Measurements from ENCODE around the gene PEAK1. TPM values are rescaled to one million over a fixed set of nuclear protein-coding genes. Genes with fewer than 3 reads are reported as not detected.

The PEAK1 gene
- total and polyA plus RNA-seq, 9 of the 15 experiments (the other 6 are each of a cell fraction or from before 2014, with no cell fraction given): 0.99 to 22.4 (median 10.8) TPM

DNA sequence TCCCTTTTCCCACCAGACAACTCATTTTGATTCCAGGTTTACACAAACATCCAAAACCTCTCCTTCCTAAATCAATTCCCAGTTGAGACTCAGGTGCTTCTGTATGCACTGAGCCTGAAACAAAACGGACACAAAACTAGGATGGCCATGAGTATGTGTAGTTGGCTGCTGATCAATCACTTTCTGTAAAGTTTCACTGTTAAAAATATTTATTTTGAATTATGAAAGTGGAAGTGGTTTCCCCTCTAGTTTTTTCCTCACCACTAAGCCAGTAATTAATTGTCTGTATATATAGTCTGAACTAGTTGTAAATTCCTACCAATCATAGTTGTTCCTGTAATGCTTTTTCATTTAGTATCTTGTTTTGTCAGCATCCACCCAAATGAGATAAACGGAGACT is 297.3 kb downstream of the PEAK1 start (continued):
- no peak for TF ChIP-seq NONO (IDR thresholded peaks at IDR 0.05; ENCODE audit: low read depth in 2 of 2, low read length in 1 of 2)
- TF ChIP-seq, protein P1, sequence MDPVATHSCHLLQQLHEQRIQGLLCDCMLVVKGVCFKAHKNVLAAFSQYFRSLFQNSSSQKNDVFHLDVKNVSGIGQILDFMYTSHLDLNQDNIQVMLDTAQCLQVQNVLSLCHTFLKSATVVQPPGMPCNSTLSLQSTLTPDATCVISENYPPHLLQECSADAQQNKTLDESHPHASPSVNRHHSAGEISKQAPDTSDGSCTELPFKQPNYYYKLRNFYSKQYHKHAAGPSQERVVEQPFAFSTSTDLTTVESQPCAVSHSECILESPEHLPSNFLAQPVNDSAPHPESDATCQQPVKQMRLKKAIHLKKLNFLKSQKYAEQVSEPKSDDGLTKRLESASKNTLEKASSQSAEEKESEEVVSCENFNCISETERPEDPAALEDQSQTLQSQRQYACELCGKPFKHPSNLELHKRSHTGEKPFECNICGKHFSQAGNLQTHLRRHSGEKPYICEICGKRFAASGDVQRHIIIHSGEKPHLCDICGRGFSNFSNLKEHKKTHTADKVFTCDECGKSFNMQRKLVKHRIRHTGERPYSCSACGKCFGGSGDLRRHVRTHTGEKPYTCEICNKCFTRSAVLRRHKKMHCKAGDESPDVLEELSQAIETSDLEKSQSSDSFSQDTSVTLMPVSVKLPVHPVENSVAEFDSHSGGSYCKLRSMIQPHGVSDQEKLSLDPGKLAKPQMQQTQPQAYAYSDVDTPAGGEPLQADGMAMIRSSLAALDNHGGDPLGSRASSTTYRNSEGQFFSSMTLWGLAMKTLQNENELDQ (CRISPR knock-in tag; IDR thresholded peaks at IDR 0.05; ENCODE audit: borderline replicate concordance): no peak
- TF ChIP-seq ZNF583 (CRISPR knock-in tag; IDR thresholded peaks at IDR 0.05): no peak
- TF ChIP-seq HDAC3 (IDR thresholded peaks at IDR 0.05; ENCODE audit: borderline replicate concordance, partially characterized antibody): no peak
- TF ChIP-seq XRCC5 (IDR thresholded peaks at IDR 0.05; ENCODE audit: low read depth, low read length): no peak
- TF ChIP-seq SMARCB1 (IDR thresholded peaks at IDR 0.05; ENCODE audit: insufficient read length, low read depth): no peak
- TF ChIP-seq LARP7 (IDR thresholded peaks at IDR 0.05): no peak

GRCh38 chr15:77121599-77121998 is 298.3 kb downstream of the PEAK1 start:
- Histone ChIP-seq H3K27me3 (ENCODE audit: control insufficient read depth in 2 of 2, insufficient read depth in 2 of 2, low read length in 2 of 2) (no peaks in the 10 kb centered on the region), H3K9me1 (ENCODE audit: control insufficient read depth, insufficient read depth, low read length) (no peaks in the 10 kb centered on the region), H3K9ac (ENCODE audit: insufficient read depth in 1 of 2, low read depth in 2 of 2, low read length in 2 of 2) (no peak overlapping the region), H3K4me1 (replicated peaks in 1 of 2; ENCODE audit: control insufficient read depth in 2 of 2, insufficient read depth in 2 of 2, low read length in 2 of 2) (no peaks in the 10 kb centered on the region), H3K4me3 (no peak overlapping the region), H3K27ac (ENCODE audit: extremely low read depth, low read depth, low read length) (no peak overlapping the region), H3K9me3 (replicated peaks; ENCODE audit: control insufficient read depth, insufficient read depth, low read depth, low read length) (no peaks in the 10 kb centered on the region), H3K4me2 (ENCODE audit: insufficient read depth, low read length) (no peak overlapping the region), H3K79me2 (ENCODE audit: control insufficient read depth, insufficient read depth, low read length) (no peaks in the 10 kb centered on the region), H2AFZ (ENCODE audit: low read depth, low read length) (no peak overlapping the region), H3K36me3 (ENCODE audit: control insufficient read depth, insufficient read depth, low read length) (no peaks in the 10 kb centered on the region; the same call in 2 of the 3 replicates), H4K20me1 (replicated peaks; ENCODE audit: control insufficient read depth, insufficient read depth, low read length) (no peaks in the 10 kb centered on the region)
- ChIA-PET POLR2A (no interaction called here), CTCF (ENCODE audit: low intra/inter-chr PET ratio) (interaction anchor here (0.7 kb wide), 1 partner anchor 1200 kb away, joined by 3 read pairs; no protein-coding TSS in a partner anchor)
- ATAC-seq (no peak), FAIRE-seq (no peak), DNase-seq (ENCODE audit: extremely low read depth in 1 of 4, low spot score in 3 of 4) (no peak)
- in situ Hi-C loops (cut with MboI) (no loop called here), intact Hi-C loops (cut with micrococcal nuclease) (no loop called here)
- BruUV-seq (replicated peaks): no TSS peak
- WGBS (ENCODE audit: insufficient coverage, low coverage, missing lambda C conversion rate): 0% methylated on average over 1 of the region's 1 CpG
- TF ChIP-seq MCM3 (IDR thresholded peaks at IDR 0.05) (no peak), ZNF146 (CRISPR knock-in tag; IDR thresholded peaks at IDR 0.05; ENCODE audit: unreplicated experiment) (no peak), E2F1 (CRISPR knock-in tag; IDR thresholded peaks at IDR 0.05) (no peak), TCF3 (CRISPR knock-in tag; IDR thresholded peaks at IDR 0.05) (no peak), MECOM (CRISPR knock-in tag; IDR thresholded peaks at IDR 0.05) (no peak), SMAD4 (CRISPR knock-in tag; conservative IDR thresholded peaks at IDR 0.05) (no peak), BRD4 (IDR thresholded peaks at IDR 0.05) (no peak)

Measured in K562 (cell line).